Stomach (tissue), 9 donors: ENCODE data around the gene ARID5A. TPM values are rescaled to one million over a fixed set of nuclear protein-coding genes. Genes with fewer than 3 reads are reported as not detected.

Source experiments
- DNase-seq, 2 donors: peaks; one replicate each; pipeline versions ENCODE4 v3.0.0 to v3.0.0-alpha.2; 2013 to 2019
- H3K27ac ChIP-seq, 5 donors: fragments of 200-600 bp in 4 of 5; sonication (generic) in 4 of 5; one replicate each; pipeline ENCODE4 v1.5.1; 2013 to 2019; ENCODE audit warnings: mild to moderate bottlenecking in 1 of 5, moderate library complexity in 1 of 5
- H3K27me3 ChIP-seq, 3 donors: fragments of 200-600 bp; sonication (generic); one replicate each; pipeline ENCODE4 v1.5.1; 2017 to 2019; ENCODE audit warnings: mixed run types in 1 of 3
- H3K36me3 ChIP-seq, 4 donors: fragments of 200-600 bp; sonication (generic); 1 replicate in 3 of 4; 2 replicates in 1 of 4; pipeline ENCODE4 v1.5.1; 2016 to 2019
- H3K4me1 ChIP-seq, 4 donors: fragments of 200-600 bp; sonication (generic); one replicate each; pipeline ENCODE4 v1.5.1; 2016 to 2019
- H3K4me3 ChIP-seq, 4 donors: fragments of 200-600 bp; sonication (generic) in 3 of 4; one replicate each; pipeline ENCODE4 v1.5.1; 2016 to 2019; ENCODE audit warnings: mild to moderate bottlenecking in 1 of 4
- H3K9me3 ChIP-seq, 4 donors: fragments of 200-600 bp; sonication (generic); one replicate each; pipeline ENCODE4 v1.5.1; 2016 to 2019
- CTCF ChIP-seq, 7 experiments: fragments of 450-650 bp in 4 of 7; fragments of 200-600 bp in 3 of 7; sonication (generic) in 3 of 7; IDR thresholded peaks; one replicate each; pipeline ENCODE4 v1.5.1; 2016 to 2019; ENCODE audit warnings: antibody characterized with exemption in 7 of 7, control low read depth in 2 of 7, mild to moderate bottlenecking in 1 of 7
- EP300 ChIP-seq: sonication (generic); formaldehyde crosslinking; IDR thresholded peaks from one replicate; pipeline ENCODE4 v1.6.1; 2017; ENCODE audit warnings: antibody characterized with exemption
- POLR2A ChIP-seq, 4 donors: fragments of 450-650 bp; IDR thresholded peaks; one replicate each; pipeline ENCODE4 v1.6.1; 2016; ENCODE audit warnings: antibody characterized with exemption in 4 of 4, control low read depth in 2 of 4, mild to moderate bottlenecking in 1 of 4, moderate library complexity in 1 of 4
- POLR2AphosphoS5 ChIP-seq, 3 donors: sonication (generic); formaldehyde crosslinking; IDR thresholded peaks; one replicate each; pipeline ENCODE4 v1.6.1; 2016; ENCODE audit warnings: antibody characterized with exemption in 3 of 3
- WGBS, 5 donors: extraction: QIAGEN DNeasy Blood & Tissue Kit in 3 of 5; methylation state at CpG; one replicate each; pipeline versions ENCODE4 v1.1.5 to v1.1.7; 2013 to 2018; 5-methylcytosine and 5-hydroxymethylcytosine counted together
- intact Hi-C: fragments of 100-400 bp; cut with DNase I; formaldehyde crosslinking; loops from one replicate; pipeline ENCODE4 v1.15.1; 2023; ENCODE audit warnings: low total_unique reads
- polyA plus RNA-seq, 3 donors: library from polyadenylated mRNA; stranded (reverse); fragments of 200-250 nt; gene quantifications; one replicate each; pipeline ENCODE4 v1.2.3, GENCODE V29; 2013
- total RNA-seq, 5 donors: library from RNA; depleted of rRNA; stranded (reverse); fragments of >200 nt; gene quantifications; one replicate each; pipeline versions ENCODE4 v1.1.0 to v1.2.3, GENCODE V29; 2014 to 2016
- donor health status: healthy with polysubstance abuse.
- donor health status: Bipolar disorder and iron deficiency.
- donor health status: healthy.

ARID5A gene
- total and polyA plus RNA-seq, 8 donors: 1.2 to 26.8 (median 14.6) TPM

DNA sequence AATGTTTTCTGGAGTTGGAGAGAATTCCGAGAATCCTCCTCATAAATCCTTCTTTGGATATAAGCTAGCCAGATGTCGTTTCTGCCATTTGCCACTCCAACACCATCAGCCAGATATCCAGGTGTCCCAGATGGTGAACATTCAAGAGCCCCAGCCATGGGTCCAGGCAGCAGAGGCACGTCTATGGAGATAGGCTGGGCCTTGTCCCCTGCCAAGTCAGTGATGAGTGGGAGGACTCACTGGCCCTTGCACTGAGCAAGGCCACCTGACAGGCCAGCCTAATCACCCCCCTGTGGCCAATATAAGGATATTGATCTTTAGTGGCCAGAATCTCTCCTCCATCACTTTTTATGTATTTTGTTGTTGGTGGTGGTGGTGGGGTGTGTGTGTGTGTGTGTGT, 28.0 kb downstream of the ARID5A start:
- TF ChIP-seq POLR2A (IDR thresholded peaks at IDR 0.05) (no peak), CTCF (IDR thresholded peaks at IDR 0.05) (no peak), EP300 (no peak), POLR2AphosphoS5 (IDR thresholded peaks at IDR 0.05) (no peak)

DNA sequence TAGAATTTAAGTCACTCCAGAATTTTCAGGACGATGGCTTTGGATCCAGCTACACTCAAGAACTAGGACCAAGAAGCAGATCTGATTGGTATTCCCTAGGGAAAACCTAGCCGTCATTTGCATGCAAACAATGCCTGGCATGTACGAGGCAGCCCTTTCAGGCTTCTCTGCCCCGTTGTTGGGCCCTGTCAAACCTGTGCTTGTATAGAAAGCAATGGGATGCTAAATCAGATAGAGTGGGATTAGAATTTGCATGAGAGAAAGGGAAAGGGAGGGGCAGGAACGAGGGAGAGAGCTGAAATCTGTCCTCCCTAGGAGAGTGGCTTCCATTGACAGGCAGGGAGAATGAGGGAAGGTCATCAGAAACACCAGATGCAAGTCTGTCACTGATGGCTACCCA, 28.6 kb downstream of the ARID5A start:
- no peaks in the 10 kb centered on the region for H3K9me3 ChIP-seq
- H3K27ac ChIP-seq: no peak overlapping the region
- DNase-seq: no peak
- no peaks in the 10 kb centered on the region for H3K4me1 ChIP-seq
- H3K36me3 ChIP-seq: no peaks in the 10 kb centered on the region
- H3K27me3 ChIP-seq: no peaks in the 10 kb centered on the region
- 61 to 79% (median 74%) methylated on average over 5 of the region's 5 CpGs for WGBS, 5 donors
- no peak overlapping the region for H3K4me3 ChIP-seq
- no peak for TF ChIP-seq POLR2A (IDR thresholded peaks at IDR 0.05)
- TF ChIP-seq CTCF (IDR thresholded peaks at IDR 0.05): no peak
- no peak for TF ChIP-seq EP300
- no peak for TF ChIP-seq POLR2AphosphoS5 (IDR thresholded peaks at IDR 0.05)
- intact Hi-C loops: no loop called here

More for the DNA sequence above, 28.0 kb downstream of the ARID5A start:
- Histone ChIP-seq H3K36me3 (no peaks in the 10 kb centered on the region), H3K4me1 (no peaks in the 10 kb centered on the region), H3K9me3 (no peaks in the 10 kb centered on the region), H3K27me3 (no peaks in the 10 kb centered on the region), H3K4me3 (no peak overlapping the region), H3K27ac (no peak overlapping the region)
- intact Hi-C loops: no loop called here
- DNase-seq: no peak
- WGBS, 5 donors: 78 to 85% (median 80%) methylated on average over 3 of the region's 3 CpGs

GRCh38 chr2:96568094-96568493, 31.5 kb downstream of the ARID5A start:
- Histone ChIP-seq H3K4me3 (no peak overlapping the region), H3K9me3 (no peaks in the 10 kb centered on the region), H3K27ac (no peak overlapping the region), H3K27me3 (no peaks in the 10 kb centered on the region), H3K4me1 (no peaks in the 10 kb centered on the region), H3K36me3 (no peaks in the 10 kb centered on the region)
- no peak for TF ChIP-seq POLR2A (IDR thresholded peaks at IDR 0.05)
- no peak for TF ChIP-seq EP300
- no peak for TF ChIP-seq POLR2AphosphoS5 (IDR thresholded peaks at IDR 0.05)
- TF ChIP-seq CTCF (IDR thresholded peaks at IDR 0.05): no peak
- intact Hi-C loops: no loop called here
- WGBS, 5 donors: 88 to 100% (median 94%) methylated on average over 3 of the region's 3 CpGs
- no peak for DNase-seq

GRCh38 chr2:96574364-96574763, 37.8 kb downstream of the ARID5A start:
- Histone ChIP-seq H3K27ac (no peak overlapping the region), H3K4me3 (no peak overlapping the region), H3K4me1 (peaks cover 0 to 8% (median 2%) of the 10 kb centered on the region in 4 donors), H3K9me3 (no peaks in the 10 kb centered on the region), H3K36me3 (no peaks in the 10 kb centered on the region), H3K27me3 (no peaks in the 10 kb centered on the region)
- intact Hi-C loops: no loop called here
- no peak for DNase-seq
- WGBS, 5 donors: 97 to 100% (median 98%) methylated on average over 2 of the region's 2 CpGs
- no peak for TF ChIP-seq POLR2AphosphoS5 (IDR thresholded peaks at IDR 0.05)
- no peak for TF ChIP-seq POLR2A (IDR thresholded peaks at IDR 0.05)
- no peak for TF ChIP-seq CTCF (IDR thresholded peaks at IDR 0.05)
- no peak for TF ChIP-seq EP300
